KMS-11 (cell line): ENCODE measurements around the gene SH3BP4.

ENCODE experiments used
- H2AFZ ChIP-seq: fragments of 200-600 bp; sonication (generic); 2 replicates; pipeline ENCODE4 v1.6.1; 2016; ENCODE audit warnings: antibody characterized with exemption, mixed run types, low read depth
- H3K27ac ChIP-seq: fragments of 200-600 bp; sonication (generic); 2 replicates; pipeline ENCODE4 v1.6.1; 2016; ENCODE audit warnings: mild to moderate bottlenecking, mixed run types
- H3K27me3 ChIP-seq: fragments of 200-600 bp; sonication (generic); 2 replicates; pipeline ENCODE4 v1.6.1; 2017; ENCODE audit warnings: mild to moderate bottlenecking, low read depth, mixed run types, moderate library complexity; ENCODE audit not compliant: insufficient read depth
- H3K36me3 ChIP-seq: fragments of 200-600 bp; sonication (generic); 2 replicates; pipeline ENCODE4 v1.6.1; 2017; ENCODE audit warnings: mild to moderate bottlenecking, mixed run types; ENCODE audit not compliant: insufficient read depth
- H3K4me1 ChIP-seq: fragments of 200-600 bp; sonication (generic); 2 replicates; pipeline ENCODE4 v1.6.1; 2016; ENCODE audit warnings: mild to moderate bottlenecking, low read depth, mixed run types; ENCODE audit not compliant: poor library complexity, severe bottlenecking
- H3K4me2 ChIP-seq: fragments of 200-600 bp; sonication (generic); 2 replicates; pipeline ENCODE4 v1.7.0; 2016; ENCODE audit warnings: mild to moderate bottlenecking, mixed run types
- H3K4me3 ChIP-seq: fragments of 200-600 bp; sonication (generic); IDR thresholded peaks from 2 replicates; pipeline ENCODE4 v1.6.1; 2017; ENCODE audit warnings: low read depth, low read length, mixed read lengths; ENCODE audit not compliant: insufficient read depth
- H3K79me2 ChIP-seq: fragments of 200-600 bp; sonication (generic); 2 replicates; pipeline ENCODE4 v1.6.1; 2016; ENCODE audit warnings: low read depth, mixed run types; ENCODE audit not compliant: insufficient read depth
- H3K9ac ChIP-seq: fragments of 200-600 bp; sonication (generic); 2 replicates; pipeline ENCODE4 v1.6.1; 2016; ENCODE audit warnings: mild to moderate bottlenecking, mixed run types
- H4K20me1 ChIP-seq: fragments of 200-600 bp; sonication (generic); 2 replicates; pipeline ENCODE4 v1.6.1; 2016; ENCODE audit warnings: mild to moderate bottlenecking, mixed run types; ENCODE audit not compliant: insufficient read depth
- CTCF ChIP-seq: fragments of 200-600 bp; sonication (generic); conservative IDR thresholded peaks from 2 replicates; pipeline ENCODE4 v1.6.1; 2017; ENCODE audit warnings: low read depth, mild to moderate bottlenecking, antibody characterized with exemption, low read length, moderate library complexity, mixed read lengths

Gene SH3BP4

GRCh38 chr2:234958746-234959395, 7.1 kb downstream of the SH3BP4 start:
- no peak for TF ChIP-seq CTCF
- H3K27me3 ChIP-seq = no peaks in the 10 kb centered on the region
- H3K4me1 ChIP-seq = peaks cover 12% of the 10 kb centered on the region
- no peaks in the 10 kb centered on the region for H3K36me3 ChIP-seq
- H4K20me1 ChIP-seq = no peaks in the 10 kb centered on the region
- H3K79me2 ChIP-seq = peaks cover 20% of the 10 kb centered on the region; the same call in 1 of the 2 replicates
- no peak overlapping the region for H3K4me2 ChIP-seq
- H3K9ac ChIP-seq = no peak overlapping the region
- no peak overlapping the region for H3K27ac ChIP-seq
- no peak overlapping the region for H3K4me3 ChIP-seq
- H2AFZ ChIP-seq = no peak overlapping the region

GRCh38 chr2:234960175-234961088, 8.6 kb downstream of the SH3BP4 start:
- Histone ChIP-seq H3K4me1 (peaks cover 12% of the 10 kb centered on the region), H3K9ac (no peak overlapping the region), H3K79me2 (0 out of 2 replicates have a peak, but pooled peaks cover 6% of the 10 kb centered on the region), H3K36me3 (no peaks in the 10 kb centered on the region), H3K4me2 (no peak overlapping the region), H2AFZ (no peak overlapping the region), H3K4me3 (no peak overlapping the region), H3K27me3 (no peaks in the 10 kb centered on the region), H4K20me1 (no peaks in the 10 kb centered on the region), H3K27ac (no peak overlapping the region)
- TF ChIP-seq CTCF = no peak

- Histone ChIP-seq H3K4me2 (no peak overlapping the region), H3K27me3 (no peaks in the 10 kb centered on the region), H3K9ac (no peak overlapping the region), H2AFZ (no peak overlapping the region), H4K20me1 (no peaks in the 10 kb centered on the region), H3K27ac (no peak overlapping the region), H3K36me3 (no peaks in the 10 kb centered on the region), H3K4me1 (peaks cover 12% of the 10 kb centered on the region), H3K4me3 (no peak overlapping the region), H3K79me2 (no peaks in the 10 kb centered on the region)
- no peak for TF ChIP-seq CTCF
Observed at GRCh38 chr2:234961784-234962183, 10.0 kb downstream of the SH3BP4 start.

- Histone ChIP-seq H3K4me2 (no peak overlapping the region), H3K9ac (no peak overlapping the region), H3K27ac (no peak overlapping the region), H4K20me1 (no peaks in the 10 kb centered on the region), H3K4me3 (no peak overlapping the region), H3K27me3 (no peaks in the 10 kb centered on the region), H3K4me1 (peaks cover 12% of the 10 kb centered on the region), H3K79me2 (no peaks in the 10 kb centered on the region), H3K36me3 (no peaks in the 10 kb centered on the region), H2AFZ (no peak overlapping the region)
- TF ChIP-seq CTCF = no peak
Observed at GRCh38 chr2:234963773-234964615, 12.2 kb downstream of the SH3BP4 start.
